ENCODE results near the gene MMP10. TPM values are rescaled to one million over a fixed set of nuclear protein-coding genes. Genes with fewer than 3 reads are reported as not detected.

The MMP10 gene
- total and polyA plus RNA-seq, 2 experiments from 2014 or later, result 0.10 TPM; not detected in 1

GRCh38 chr11:102722821-102723220 lies 57.6 kb downstream of the MMP10 start:
- H2AFZ ChIP-seq, result no peak overlapping the region
- no peaks in the 10 kb centered on the region for H3F3A ChIP-seq (replicated peaks; ENCODE audit: low read depth)
- ATAC-seq (no peak), DNase-seq (ENCODE audit: low spot score) (no peak)
- Mint-ChIP-seq H3K4me3 (no peak overlapping the region), H3K27ac (no peak overlapping the region), H3K4me1 (0 out of 3 replicates have a peak, but pooled peaks cover 3% of the 10 kb centered on the region), H3K9me3 (no peaks in the 10 kb centered on the region), H3K36me3 (ENCODE audit: low read depth) (no peaks in the 10 kb centered on the region), H3K27me3 (ENCODE audit: insufficient read depth, low read depth, poor library complexity) (no peaks in the 10 kb centered on the region)
- no peaks in the 10 kb centered on the region for H3K4me1 ChIP-seq (ENCODE audit: insufficient read depth)
- no peaks in the 10 kb centered on the region for H3K79me2 ChIP-seq (replicated peaks; ENCODE audit: insufficient read depth)
- H3K36me3 ChIP-seq (ENCODE audit: insufficient read depth), result no peaks in the 10 kb centered on the region
- TF ChIP-seq ETS1 (IDR thresholded peaks at IDR 0.05) (no peak), POLR2AphosphoS5 (IDR thresholded peaks at IDR 0.05; ENCODE audit: low read depth) (no peak), STAT1 (IDR thresholded peaks at IDR 0.05; ENCODE audit: unreplicated experiment) (no peak), NANOG (IDR thresholded peaks at IDR 0.05; ENCODE audit: borderline replicate concordance) (no peak), ZNF331 (CRISPR knock-in tag; IDR thresholded peaks at IDR 0.05; ENCODE audit: low read depth) (no peak), EZH2phosphoT487 (IDR thresholded peaks at IDR 0.05; ENCODE audit: unreplicated experiment) (no peak), ZNF114 (CRISPR knock-in tag; IDR thresholded peaks at IDR 0.05) (no peak)
- TF ChIP-seq, protein P1, sequence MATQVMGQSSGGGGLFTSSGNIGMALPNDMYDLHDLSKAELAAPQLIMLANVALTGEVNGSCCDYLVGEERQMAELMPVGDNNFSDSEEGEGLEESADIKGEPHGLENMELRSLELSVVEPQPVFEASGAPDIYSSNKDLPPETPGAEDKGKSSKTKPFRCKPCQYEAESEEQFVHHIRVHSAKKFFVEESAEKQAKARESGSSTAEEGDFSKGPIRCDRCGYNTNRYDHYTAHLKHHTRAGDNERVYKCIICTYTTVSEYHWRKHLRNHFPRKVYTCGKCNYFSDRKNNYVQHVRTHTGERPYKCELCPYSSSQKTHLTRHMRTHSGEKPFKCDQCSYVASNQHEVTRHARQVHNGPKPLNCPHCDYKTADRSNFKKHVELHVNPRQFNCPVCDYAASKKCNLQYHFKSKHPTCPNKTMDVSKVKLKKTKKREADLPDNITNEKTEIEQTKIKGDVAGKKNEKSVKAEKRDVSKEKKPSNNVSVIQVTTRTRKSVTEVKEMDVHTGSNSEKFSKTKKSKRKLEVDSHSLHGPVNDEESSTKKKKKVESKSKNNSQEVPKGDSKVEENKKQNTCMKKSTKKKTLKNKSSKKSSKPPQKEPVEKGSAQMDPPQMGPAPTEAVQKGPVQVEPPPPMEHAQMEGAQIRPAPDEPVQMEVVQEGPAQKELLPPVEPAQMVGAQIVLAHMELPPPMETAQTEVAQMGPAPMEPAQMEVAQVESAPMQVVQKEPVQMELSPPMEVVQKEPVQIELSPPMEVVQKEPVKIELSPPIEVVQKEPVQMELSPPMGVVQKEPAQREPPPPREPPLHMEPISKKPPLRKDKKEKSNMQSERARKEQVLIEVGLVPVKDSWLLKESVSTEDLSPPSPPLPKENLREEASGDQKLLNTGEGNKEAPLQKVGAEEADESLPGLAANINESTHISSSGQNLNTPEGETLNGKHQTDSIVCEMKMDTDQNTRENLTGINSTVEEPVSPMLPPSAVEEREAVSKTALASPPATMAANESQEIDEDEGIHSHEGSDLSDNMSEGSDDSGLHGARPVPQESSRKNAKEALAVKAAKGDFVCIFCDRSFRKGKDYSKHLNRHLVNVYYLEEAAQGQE (IDR thresholded peaks at IDR 0.05; ENCODE audit: unreplicated experiment), result no peak
- H3K27ac ChIP-seq (ENCODE audit: low read depth), result no peak overlapping the region
- H3K4me3 ChIP-seq, result no peak overlapping the region
- H4K20me1 ChIP-seq (replicated peaks; ENCODE audit: insufficient read depth), result no peaks in the 10 kb centered on the region
- no peak overlapping the region for H3K4me2 ChIP-seq
- H3K27me3 ChIP-seq (ENCODE audit: insufficient read depth), result no peaks in the 10 kb centered on the region
- H3K9me2 ChIP-seq (ENCODE audit: insufficient read depth), result peaks cover 16% of the 10 kb centered on the region; the same call in 1 of the 2 replicates

Other genes starting within 250 kb of the MMP10 start
- gene MMP7, start 249.9 kb downstream of the MMP10 start, total RNA-seq (2014; rRNA removed; shearing (Covaris generic)), result not detected in 2 replicates
- not detected in 2 replicates for gene MMP7, start 249.9 kb downstream of the MMP10 start, polyA plus RNA-seq (2016; fragmentation: Nextera tagmentation; extraction: Ambion mirVana)
- not detected in 2 replicates for gene MMP20, start 155.3 kb downstream of the MMP10 start, total RNA-seq (2014; rRNA removed; shearing (Covaris generic))
- gene MMP20, start 155.3 kb downstream of the MMP10 start, polyA plus RNA-seq (2016; fragmentation: Nextera tagmentation; extraction: Ambion mirVana), result not detected in 2 replicates
- gene MMP27, start 74.9 kb downstream of the MMP10 start, total RNA-seq (2014; rRNA removed; shearing (Covaris generic)), result not detected in 2 replicates
- gene MMP27, start 74.9 kb downstream of the MMP10 start, polyA plus RNA-seq (2016; fragmentation: Nextera tagmentation; extraction: Ambion mirVana), result not detected in 2 replicates
- not detected in 2 replicates for gene MMP8, start 55.7 kb downstream of the MMP10 start, total RNA-seq (2014; rRNA removed; shearing (Covaris generic))
- gene MMP8, start 55.7 kb downstream of the MMP10 start, polyA plus RNA-seq (2016; fragmentation: Nextera tagmentation; extraction: Ambion mirVana), result not detected in 2 replicates
- not detected in 2 replicates for gene MMP1, start 17.5 kb upstream of the MMP10 start, total RNA-seq (2014; rRNA removed; shearing (Covaris generic))
- not detected in 2 replicates for gene MMP1, start 17.5 kb upstream of the MMP10 start, polyA plus RNA-seq (2016; fragmentation: Nextera tagmentation; extraction: Ambion mirVana)
- gene MMP3, start 63.0 kb upstream of the MMP10 start, total RNA-seq (2014; rRNA removed; shearing (Covaris generic)), result not detected in 2 replicates
- 0.68 TPM in 1 of 2 replicates, not detected in the other for gene MMP3, start 63.0 kb upstream of the MMP10 start, polyA plus RNA-seq (2016; fragmentation: Nextera tagmentation; extraction: Ambion mirVana)
- gene MMP12, start 94.4 kb upstream of the MMP10 start, total RNA-seq (2014; rRNA removed; shearing (Covaris generic)), result not detected in 2 replicates
- not detected in 2 replicates for gene MMP12, start 94.4 kb upstream of the MMP10 start, polyA plus RNA-seq (2016; fragmentation: Nextera tagmentation; extraction: Ambion mirVana)
- not detected in 2 replicates for gene MMP13, start 175.1 kb upstream of the MMP10 start, total RNA-seq (2014; rRNA removed; shearing (Covaris generic))
- not detected in 2 replicates for gene MMP13, start 175.1 kb upstream of the MMP10 start, polyA plus RNA-seq (2016; fragmentation: Nextera tagmentation; extraction: Ambion mirVana)

Measured in GM23338 (cell line).